Measurements from ENCODE around the gene BTBD17.

BTBD17 gene

DNA sequence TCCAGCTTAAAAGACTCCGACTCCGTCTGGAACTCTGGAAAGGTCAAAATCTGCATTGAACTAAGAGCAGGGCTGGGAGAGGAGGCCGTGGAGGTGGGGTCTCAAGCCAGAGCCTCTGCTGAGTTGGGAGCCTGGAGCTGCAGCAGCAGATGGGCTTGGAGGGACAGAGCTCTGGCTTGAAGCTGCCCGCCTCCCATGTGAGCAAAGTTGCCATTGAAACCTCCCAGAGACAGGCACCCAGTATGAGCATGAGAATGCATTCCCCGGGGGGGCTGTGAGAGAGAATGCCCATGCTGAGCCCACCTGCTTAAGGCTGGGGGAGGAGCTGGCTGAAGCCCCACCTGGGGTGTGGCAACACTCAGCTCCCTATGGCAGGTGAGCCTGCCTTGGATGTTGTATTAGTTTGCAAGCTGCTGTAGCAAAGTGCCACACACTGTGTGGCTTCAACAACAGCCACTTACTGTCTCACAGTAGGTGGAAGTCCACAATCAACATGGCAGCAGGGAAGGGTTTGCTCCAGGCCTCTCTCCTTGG, 26.1 kb downstream of the BTBD17 start:
- no peak for DNase-seq (ENCODE audit: low read depth)

DNA sequence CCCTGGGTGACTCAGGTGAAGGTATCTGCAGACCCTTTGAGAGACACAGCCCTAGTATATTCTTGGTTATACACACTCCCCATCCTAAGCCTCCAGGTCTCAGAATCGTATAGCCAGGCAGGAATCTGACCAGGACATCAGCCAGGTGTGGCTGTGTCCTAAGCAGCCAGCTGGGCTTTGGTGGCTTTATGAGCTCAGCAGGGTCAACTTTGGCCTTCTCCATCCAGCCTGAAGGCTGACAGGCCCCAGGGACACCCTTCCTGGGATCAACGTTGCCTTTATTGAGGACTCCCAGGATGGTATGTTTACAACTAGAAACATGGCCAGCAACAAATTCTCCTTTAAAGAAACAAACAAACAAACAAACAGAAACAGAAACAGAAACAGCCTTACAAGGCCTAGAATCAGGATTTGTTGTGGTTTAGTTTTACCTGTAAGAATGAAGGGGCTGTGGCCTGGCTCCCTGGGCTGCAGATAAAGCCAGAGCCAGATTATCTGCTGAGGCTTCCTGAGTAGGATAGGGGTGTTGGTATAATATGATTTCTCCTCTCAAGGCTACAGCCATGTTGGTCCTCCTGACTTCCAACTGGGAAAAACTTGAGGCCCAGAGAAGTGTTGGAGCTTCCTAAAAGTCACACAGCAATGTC, 27.2 kb downstream of the BTBD17 start:
- DNase-seq (ENCODE audit: low read depth) = no peak

DNA sequence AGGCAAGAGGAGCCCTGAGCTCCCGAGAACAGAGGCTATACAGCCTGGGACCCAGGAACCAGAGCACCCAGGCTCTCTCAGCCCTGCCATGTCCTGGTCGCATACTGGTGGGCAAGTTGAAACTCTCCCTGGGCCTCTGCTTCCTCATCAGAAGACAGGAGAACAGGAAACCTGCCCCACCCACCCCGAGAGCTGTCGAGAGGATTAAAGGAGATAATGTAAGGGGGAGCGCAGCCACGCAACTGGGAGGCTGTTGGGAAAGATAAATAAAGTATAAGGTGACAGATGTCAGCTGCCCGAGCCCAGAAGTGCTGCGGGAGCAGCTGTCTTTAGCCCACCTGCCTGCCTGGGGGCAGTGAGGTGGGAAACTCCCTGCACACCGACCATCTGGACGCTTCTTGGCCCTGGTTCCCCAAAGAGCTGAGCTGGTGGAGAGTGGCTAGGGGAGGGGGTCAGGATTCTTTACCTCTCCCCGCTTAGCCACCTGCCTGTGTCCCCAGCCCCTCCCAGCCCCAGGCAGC, 28.8 kb downstream of the BTBD17 start:
- no peak for DNase-seq (ENCODE audit: low read depth)

DNA sequence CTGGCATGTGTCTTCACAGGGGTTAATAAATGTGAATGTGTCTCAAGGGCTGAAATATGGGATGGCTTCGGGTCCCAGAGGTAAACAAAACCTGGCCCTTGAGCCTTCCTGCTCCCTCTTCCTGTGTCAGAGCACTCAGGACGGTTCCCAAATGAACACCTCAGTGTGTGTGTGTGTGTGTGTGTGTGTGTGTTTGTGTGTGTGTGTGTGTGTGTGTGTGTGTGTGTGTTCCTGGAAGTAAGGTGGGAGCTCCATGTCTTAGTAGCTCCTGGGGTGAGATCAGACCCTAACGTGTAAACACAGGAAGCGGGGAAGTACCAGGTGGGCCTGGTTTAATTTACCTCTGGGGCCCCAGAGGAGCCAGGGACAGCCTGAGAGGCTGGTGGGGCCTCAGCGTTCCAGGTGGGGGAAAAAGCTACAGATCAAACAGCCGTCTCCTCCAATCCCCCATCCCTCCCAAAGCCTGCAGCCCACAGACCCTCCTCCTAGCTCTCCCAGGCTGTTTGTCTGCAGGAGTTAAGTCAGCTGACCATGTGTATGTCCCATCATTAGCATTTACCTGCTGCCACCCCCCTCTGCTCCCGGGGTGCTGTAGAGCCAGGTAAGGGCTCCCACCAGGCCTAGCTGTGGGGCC, 29.5 kb downstream of the BTBD17 start:
- no peak for DNase-seq (ENCODE audit: low read depth)

DNA sequence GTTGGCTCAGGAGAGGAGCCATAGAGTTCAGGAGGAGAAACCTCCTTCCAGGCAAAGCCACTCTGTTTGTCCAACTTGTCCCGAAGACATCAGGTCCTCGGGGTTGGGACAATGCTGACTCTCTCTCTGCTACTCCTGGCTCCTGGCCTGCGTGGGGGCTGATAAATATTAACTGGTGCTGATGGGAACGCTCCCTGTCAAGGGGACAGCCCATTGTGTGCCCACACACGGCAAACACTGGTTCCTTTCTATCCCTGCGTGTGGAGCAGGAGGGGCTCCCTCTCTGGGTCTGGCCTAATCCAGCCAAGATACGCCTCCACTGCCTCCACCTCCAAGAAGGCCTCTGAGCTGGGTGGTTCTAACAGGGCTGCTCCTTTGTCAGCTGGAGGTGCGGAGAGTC, 31.2 kb downstream of the BTBD17 start:
- no peak for DNase-seq (ENCODE audit: low read depth)

DNA sequence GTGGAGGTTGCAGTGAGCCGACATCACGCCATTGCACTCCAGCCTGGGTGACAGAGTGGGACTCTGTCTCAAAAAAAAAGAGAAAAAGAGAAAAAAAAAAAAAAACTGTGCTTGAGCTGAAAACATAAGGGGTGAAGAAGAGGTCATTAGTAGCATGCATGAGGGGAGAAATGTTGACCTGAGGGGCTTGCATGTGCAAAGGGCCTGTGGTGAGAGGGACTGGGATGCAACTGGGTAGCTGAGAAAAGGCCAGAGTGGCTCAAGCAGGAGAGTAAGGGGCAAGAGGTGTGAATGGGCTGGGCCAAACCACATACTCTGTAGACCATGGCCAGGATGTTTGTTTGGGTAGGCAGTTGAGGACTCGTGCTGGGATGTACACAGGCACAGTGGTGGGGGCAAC, 32.3 kb downstream of the BTBD17 start:
- no peak for DNase-seq (ENCODE audit: low read depth)

DNA sequence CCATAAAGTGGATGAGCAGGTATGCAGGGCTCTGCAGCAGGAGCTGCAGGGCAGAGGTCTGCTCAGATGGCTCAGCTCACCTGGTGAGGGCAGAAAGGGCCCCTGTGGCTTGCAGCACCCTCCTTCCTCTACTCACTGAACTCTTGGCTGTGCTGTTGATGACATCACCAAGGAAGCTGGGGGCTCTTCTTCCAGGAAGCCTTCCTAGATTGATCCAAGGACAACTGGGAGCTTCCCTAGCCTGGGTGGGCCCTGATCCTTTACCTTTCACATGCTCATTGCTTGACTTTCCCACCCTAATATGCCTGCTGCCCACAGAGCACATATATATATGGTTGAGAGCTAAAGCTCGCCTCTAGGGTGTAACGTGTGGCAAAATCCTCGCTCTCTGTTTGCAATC, 33.2 kb downstream of the BTBD17 start:
- no peak for DNase-seq (ENCODE audit: low read depth)

DNA sequence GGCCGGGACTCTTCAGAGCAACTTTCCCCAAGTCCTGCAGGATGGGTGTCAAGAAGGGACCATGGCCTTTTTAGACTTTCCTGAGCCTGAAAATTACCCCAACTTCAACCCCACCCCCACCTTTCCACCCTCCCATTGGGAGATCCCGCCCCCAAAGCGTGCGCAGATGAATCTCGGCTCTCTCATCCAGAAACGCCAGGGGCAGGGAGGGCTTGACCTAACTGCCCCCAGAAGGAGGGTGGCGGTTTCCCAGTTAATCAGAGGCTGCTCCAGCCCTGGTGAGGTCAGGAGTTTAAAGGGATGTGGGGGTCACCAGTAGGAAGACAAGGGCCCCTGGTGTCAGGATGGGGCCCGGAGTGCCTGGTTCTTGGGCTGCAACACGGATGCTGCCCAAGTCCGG, 35.2 kb downstream of the BTBD17 start:
- no peak for DNase-seq (ENCODE audit: low read depth)

DNA sequence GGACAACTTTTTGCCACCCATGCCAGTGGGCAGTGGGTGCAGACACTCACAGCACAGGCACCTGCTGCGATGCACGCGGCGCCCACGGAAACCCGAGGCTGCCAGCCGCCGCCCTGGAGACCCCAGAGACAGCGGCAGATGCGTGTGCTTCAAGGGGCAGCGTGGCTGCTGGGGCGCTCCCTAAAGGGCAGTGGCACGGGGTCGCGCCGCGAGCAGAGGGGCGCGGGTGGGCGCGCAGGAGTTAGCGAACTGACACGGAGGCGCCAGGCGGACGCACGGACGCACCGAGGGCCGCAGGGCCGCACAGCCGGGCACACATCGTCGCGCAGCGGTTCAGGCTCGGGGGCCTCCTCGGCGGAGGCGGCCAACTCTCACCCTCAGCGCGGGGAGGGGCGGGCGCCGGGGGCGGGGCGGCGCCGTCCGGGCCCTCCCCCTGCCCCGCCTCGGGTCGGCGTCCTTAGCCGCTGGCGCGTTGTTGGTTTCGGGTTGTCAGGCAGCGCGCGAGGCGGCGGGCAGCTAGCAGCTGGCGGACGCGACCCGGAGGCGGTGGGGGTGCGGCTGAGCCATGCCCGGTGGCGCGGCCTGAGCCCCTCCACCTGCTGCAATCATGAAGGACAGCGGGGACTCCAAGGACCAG, 35.8 kb downstream of the BTBD17 start, which contains the start of gene KIF19:
TSS of gene KIF19 (plus strand) at position 484 of the 637 bp plus-strand sequence. CDS start at position 608, 124 bp downstream.
- DNase-seq (ENCODE audit: low read depth) = peak; percentile 45

DNA sequence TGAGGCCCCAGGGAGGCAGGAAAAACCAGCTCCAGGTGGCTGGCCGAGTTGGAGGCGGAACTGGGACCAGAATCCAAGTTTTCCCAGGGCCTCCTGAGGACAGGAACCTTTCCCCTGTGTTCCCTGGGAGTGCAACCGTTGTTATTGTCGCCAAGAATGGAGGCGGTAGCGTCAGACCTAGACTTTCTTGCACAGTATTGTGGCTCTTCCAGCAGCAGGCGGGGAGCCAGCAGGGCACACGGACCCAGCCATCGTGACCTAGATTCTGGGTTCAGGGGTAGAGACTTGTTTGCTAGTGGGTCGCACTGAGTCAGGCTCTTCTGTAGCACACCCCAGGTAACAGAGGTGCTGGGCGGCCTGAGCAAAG, 36.3 kb downstream of the BTBD17 start:
- no peak for DNase-seq (ENCODE audit: low read depth)

DNA sequence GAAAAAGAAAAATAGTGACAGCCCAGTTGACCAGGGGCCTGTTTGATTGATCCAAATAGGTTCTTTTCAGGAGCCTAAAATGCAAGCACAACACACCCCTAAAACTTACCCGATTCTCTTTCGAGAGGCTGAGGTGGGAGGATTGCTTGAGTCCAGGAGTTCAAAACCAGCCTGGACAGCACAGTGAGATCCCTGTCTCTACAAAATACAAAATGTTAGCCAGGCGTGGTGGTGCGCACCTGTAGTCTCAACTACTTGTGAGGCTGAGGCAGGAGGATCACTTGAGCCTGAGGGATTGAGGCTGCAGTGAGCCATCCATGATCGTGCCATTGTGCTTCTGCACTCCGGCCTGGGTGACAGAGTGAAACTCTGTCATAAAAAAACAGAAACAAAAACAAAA, 37.1 kb downstream of the BTBD17 start:
- no peak for DNase-seq (ENCODE audit: low read depth)

DNA sequence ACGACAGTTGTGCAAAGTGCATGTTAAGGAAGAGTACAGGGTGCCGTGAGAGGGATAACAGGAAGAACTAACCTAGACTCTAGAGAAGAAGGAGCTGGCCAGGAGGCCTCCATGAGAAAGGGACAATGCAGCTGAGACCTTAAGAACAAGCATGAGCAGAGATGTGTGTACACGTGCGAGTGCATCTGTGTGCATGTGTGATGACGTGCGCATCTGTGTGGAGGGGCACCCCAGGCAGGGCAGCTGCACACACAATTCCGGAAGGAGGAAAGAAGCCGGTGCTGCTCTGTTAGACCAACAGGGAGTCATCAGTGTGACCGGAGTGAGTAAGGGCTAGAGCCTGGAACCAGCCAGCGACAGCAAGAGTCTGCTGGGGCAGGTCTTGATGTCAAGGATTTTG, 43.3 kb downstream of the BTBD17 start:
- no peak for DNase-seq (ENCODE audit: low read depth)

DNA sequence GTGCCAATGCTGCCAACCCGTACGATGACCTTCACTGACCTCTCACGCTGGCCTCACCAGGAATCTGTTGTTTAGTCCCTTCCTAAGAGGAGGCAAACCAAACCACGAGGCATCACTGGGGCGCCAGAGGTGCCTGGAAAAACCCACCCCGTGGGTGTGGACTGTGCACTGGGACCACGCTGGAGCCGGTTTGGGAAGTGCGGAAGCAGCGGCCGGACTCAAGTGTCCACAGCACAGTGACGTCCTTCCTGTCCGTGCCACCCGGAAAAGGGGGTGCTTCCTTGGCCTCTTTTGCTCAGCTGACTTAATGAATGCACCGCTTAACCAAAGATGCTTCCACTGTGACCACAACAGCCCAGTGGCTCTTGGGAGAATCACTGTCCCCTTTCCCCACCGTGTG, 44.6 kb downstream of the BTBD17 start:
- DNase-seq (ENCODE audit: low read depth) = no peak

DNA sequence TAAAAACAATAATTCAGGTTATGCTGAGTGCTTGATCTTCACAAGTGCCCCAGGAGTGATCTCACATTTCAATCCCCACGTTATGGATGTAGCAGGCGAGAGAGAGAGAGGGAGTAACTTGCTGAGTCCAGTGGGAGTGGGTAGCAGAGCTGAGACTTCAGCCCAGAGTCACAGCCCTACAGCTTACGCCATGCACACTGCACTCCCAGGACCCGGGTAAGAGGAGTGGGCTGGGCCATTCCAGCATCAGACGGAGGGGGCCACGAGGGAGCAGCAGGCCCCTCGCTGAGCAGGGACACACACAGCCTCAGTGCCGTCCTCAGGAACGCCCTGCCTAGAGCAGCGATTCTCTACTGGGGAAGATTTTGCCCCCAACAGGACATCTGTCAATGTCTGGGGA, 45.4 kb downstream of the BTBD17 start:
- DNase-seq (ENCODE audit: low read depth) = no peak

DNA sequence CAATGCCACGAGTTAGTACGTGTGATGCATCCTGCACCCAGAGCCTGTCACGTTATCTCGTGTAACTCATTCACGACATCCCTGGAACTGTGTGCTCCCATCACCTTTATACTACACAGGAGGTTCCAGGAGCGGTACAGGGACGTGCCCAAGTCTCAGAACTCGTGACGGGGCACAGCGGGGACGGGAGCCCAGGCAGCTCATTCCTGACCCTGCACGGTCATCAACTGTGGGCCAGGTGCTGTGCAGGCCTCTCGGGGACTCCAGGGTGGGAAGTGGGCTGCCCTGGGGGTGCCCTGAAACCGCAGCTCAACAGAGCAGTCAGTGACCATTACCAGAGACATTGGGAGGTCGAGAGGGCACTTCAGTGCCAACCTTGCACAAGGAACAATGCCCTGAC, 46.8 kb downstream of the BTBD17 start:
- no peak for DNase-seq (ENCODE audit: low read depth)

DNA sequence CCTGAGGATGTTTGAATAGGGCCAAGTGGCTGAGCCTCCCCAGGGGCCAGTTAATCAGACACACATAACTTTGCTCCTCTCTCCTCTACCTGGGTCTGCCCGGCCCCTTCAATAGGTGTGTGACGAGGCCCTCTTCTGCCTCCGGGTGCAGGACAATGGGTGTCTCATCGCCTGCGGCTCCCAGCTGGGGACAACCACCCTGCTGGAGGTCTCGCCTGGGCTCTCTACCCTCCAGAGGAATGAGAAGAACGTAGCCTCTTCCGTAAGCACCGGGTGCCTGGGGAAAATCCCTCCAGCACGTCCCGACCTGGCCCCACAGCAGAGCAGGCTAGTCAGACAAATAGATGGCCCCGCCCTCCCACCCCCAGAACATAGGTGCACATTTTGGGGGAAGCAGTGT, 51.8 kb downstream of the BTBD17 start:
- no peak for DNase-seq (ENCODE audit: low read depth)

DNA sequence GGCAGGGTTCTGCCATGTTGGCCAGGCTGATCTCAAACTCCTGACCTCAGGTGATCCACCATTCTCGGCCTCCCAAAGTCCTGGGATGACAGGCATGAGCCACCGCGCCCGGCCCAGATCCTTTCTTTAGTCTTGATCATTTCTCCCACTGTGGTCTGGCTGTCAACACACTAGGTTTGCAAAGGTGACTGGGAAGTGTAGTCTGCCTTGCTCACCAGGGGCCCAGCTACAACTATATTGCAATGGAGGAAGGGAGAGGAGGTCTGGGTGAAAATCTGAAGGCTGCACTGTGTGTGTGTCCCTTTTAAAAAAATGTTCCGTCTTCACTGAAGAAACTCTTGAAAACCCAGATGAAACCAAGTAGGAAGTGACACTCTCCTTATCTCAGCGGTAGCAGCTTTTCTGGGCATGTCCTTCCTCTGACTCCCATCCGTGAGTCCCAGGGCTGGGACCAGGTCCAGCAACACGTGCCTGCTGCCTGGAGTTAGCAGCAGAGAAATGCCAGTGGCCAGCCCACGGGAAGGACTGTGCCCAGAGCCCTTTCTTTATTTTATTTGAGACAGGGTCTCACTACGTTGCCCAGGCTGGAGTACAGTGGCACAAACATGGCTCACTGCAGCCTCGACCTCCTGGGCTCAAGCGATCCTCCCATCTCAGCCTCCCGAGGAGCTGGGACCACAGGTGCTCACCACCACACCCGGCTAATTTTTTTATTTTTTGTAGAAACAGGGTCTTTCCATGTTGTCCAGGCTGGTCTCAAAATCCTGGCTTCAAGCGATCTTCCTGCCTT, 53.5 kb downstream of the BTBD17 start:
- DNase-seq (ENCODE audit: low read depth) = no peak

Data from stimulated activated CD8-positive, alpha-beta memory T cell treated with anti-CD3 and anti-CD28 coated beads, Interleukin-12 subunit alpha, Interleukin-12 subunit beta, amount 100 ng/mL, for 4 hours (primary cell).